ENCODE results near the gene FNDC3A. TPM values are rescaled to one million over a fixed set of nuclear protein-coding genes. Genes with fewer than 3 reads are reported as not detected.

Gene FNDC3A
- total and polyA plus RNA-seq, 12 donors = 24.4 to 91.2 (median 62.4) TPM

- WGBS, 4 donors = 72 to 78% (median 75%) methylated on average over 5 of the region's 5 CpGs
- peaks cover 0 to 9% of the 10 kb centered on the region in 2 donors for H3K36me3 ChIP-seq (replicated peaks in 1 of 2)
- intact Hi-C loops (cut with DNase I) = no loop called here
These were observed 275.6 kb downstream of the FNDC3A start for GRCh38 chr13:49251326-49251725.

GRCh38 chr13:49253310-49253709 lies 277.6 kb downstream of the FNDC3A start:
- H3K27me3 ChIP-seq = no peaks in the 10 kb centered on the region
- H3K36me3 ChIP-seq (replicated peaks in 1 of 2) = peaks cover 0 to 13% of the 10 kb centered on the region in 2 donors
- no peak overlapping the region for H3K27ac ChIP-seq
- TF ChIP-seq CTCF (IDR thresholded peaks at IDR 0.05) (no peak), POLR2A (IDR thresholded peaks at IDR 0.05) (no peak)
- no peaks in the 10 kb centered on the region for H3K9me3 ChIP-seq (replicated peaks in 1 of 3)
- peaks cover 5 to 14% of the 10 kb centered on the region in 2 donors for H3K4me1 ChIP-seq (replicated peaks in 1 of 2)
- WGBS, 4 donors = 86 to 98% (median 95%) methylated on average over 1 of the region's 1 CpG
- H3K4me3 ChIP-seq = no peak overlapping the region
- intact Hi-C loops (cut with DNase I) = no loop called here
- no peak for DNase-seq

More at GRCh38 chr13:49251326-49251725, 275.6 kb downstream of the FNDC3A start:
- Histone ChIP-seq H3K4me1 (replicated peaks in 1 of 2) (peaks cover 10 to 21% of the 10 kb centered on the region in 2 donors), H3K27ac (no peak overlapping the region), H3K4me3 (no peak overlapping the region), H3K9me3 (replicated peaks in 1 of 3) (no peaks in the 10 kb centered on the region), H3K27me3 (no peaks in the 10 kb centered on the region)
- DNase-seq = no peak
- TF ChIP-seq CTCF (IDR thresholded peaks at IDR 0.05) (no peak), POLR2A (IDR thresholded peaks at IDR 0.05) (no peak)

GRCh38 chr13:49254007-49254406 lies 278.3 kb downstream of the FNDC3A start:
- DNase-seq = no peak
- intact Hi-C loops (cut with DNase I) = no loop called here
- H3K4me3 ChIP-seq = no peak overlapping the region
- no peaks in the 10 kb centered on the region for H3K9me3 ChIP-seq (replicated peaks in 1 of 3)
- 35 to 57% (median 53%) methylated on average over 1 of the region's 1 CpG for WGBS, 4 donors
- peaks cover 0 to 13% of the 10 kb centered on the region in 2 donors for H3K36me3 ChIP-seq (replicated peaks in 1 of 2)
- no peak overlapping the region for H3K27ac ChIP-seq
- peaks cover under 1 to 11% of the 10 kb centered on the region in 2 donors for H3K4me1 ChIP-seq (replicated peaks in 1 of 2)
- H3K27me3 ChIP-seq = no peaks in the 10 kb centered on the region
- TF ChIP-seq POLR2A (IDR thresholded peaks at IDR 0.05) (no peak), CTCF (IDR thresholded peaks at IDR 0.05) (no peak)

DNA sequence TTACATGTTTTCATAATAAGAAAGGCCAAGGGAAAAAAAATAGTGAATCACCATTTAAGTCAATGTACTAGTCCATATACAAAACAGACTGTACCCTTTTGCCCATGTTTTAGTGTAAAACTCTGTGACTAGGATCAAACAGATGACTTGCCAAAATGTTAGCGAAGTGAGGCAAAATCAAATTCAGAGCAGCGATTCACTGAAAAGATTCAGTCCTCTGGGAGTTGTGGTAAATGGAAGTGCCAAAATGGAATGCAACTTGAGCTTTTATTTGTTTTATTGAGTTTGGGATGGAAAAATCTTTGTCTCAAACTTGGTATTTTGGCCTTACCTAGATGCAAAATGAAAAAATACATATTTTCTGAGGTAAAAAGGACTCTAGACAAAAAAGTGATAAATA lies 281.1 kb downstream of the FNDC3A start:
- TF ChIP-seq POLR2A (IDR thresholded peaks at IDR 0.05) (no peak), CTCF (IDR thresholded peaks at IDR 0.05) (no peak)

More for the DNA sequence above, 281.1 kb downstream of the FNDC3A start:
- no peaks in the 10 kb centered on the region for H3K27me3 ChIP-seq
- H3K4me3 ChIP-seq = no peak overlapping the region
- H3K9me3 ChIP-seq (replicated peaks in 1 of 3) = no peaks in the 10 kb centered on the region
- DNase-seq = no peak
- intact Hi-C loops (cut with DNase I) = no loop called here
- H3K27ac ChIP-seq = no peak overlapping the region
- H3K4me1 ChIP-seq (replicated peaks in 1 of 2) = peaks cover 8 to 15% of the 10 kb centered on the region in 2 donors
- WGBS, 4 donors = 88 to 96% (median 90%) methylated on average over 2 of the region's 2 CpGs
- H3K36me3 ChIP-seq (replicated peaks in 1 of 2) = peaks cover 0 to 36% of the 10 kb centered on the region in 2 donors
